Neuronal stem cell (in vitro differentiated cells): ENCODE measurements around the gene ERICH6.

ENCODE experiments used
- DNase-seq: peaks from one replicate; pipeline ENCODE4 v3.0.0-alpha.2; 2013; ENCODE audit warnings: low spot score
- H2AFZ ChIP-seq: one replicate; pipeline ENCODE4 v1.6.1; 2013; ENCODE audit warnings: mild to moderate bottlenecking, low read length, inconsistent platforms
- H2AK5ac ChIP-seq: 2 replicates; pipeline ENCODE4 v1.6.1; 2013; ENCODE audit warnings: low read depth, mild to moderate bottlenecking, inconsistent platforms, low read length, moderate library complexity, mixed read lengths
- H2BK120ac ChIP-seq: 2 replicates; pipeline ENCODE4 v1.6.1; 2013; ENCODE audit warnings: low read depth, mild to moderate bottlenecking, inconsistent platforms, low read length, moderate library complexity, mixed read lengths
- H2BK12ac ChIP-seq: one replicate; pipeline ENCODE4 v1.6.1; 2013; ENCODE audit warnings: low read length, inconsistent platforms
- H2BK15ac ChIP-seq: 2 replicates; pipeline ENCODE4 v1.6.1; 2013; ENCODE audit warnings: mild to moderate bottlenecking, low read length, inconsistent platforms, mixed read lengths
- H2BK5ac ChIP-seq: one replicate; pipeline ENCODE4 v1.6.1; 2013; ENCODE audit warnings: inconsistent platforms, mild to moderate bottlenecking, low read length, moderate library complexity
- H3K14ac ChIP-seq: one replicate; pipeline ENCODE4 v1.6.1; 2013; ENCODE audit warnings: low read length, inconsistent platforms
- H3K18ac ChIP-seq: 2 replicates; pipeline ENCODE4 v1.6.1; 2013; ENCODE audit warnings: low read length, inconsistent platforms
- H3K23ac ChIP-seq: 2 replicates; pipeline ENCODE4 v1.6.1; 2013; ENCODE audit warnings: low read depth, mild to moderate bottlenecking, mixed read lengths, low read length, inconsistent platforms; ENCODE audit not compliant: poor library complexity
- H3K27ac ChIP-seq: replicated peaks from 3 replicates; pipeline ENCODE4 v1.5.1; 2013; ENCODE audit warnings: low read length, inconsistent platforms
- H3K27me3 ChIP-seq, 3 experiments: 2 replicates each; pipeline ENCODE4 v1.6.1; 2013; ENCODE audit warnings: low read length in 3 of 3, mild to moderate bottlenecking in 2 of 3, inconsistent platforms in 1 of 3, low read depth in 1 of 3, mixed read lengths in 1 of 3, moderate library complexity in 1 of 3; ENCODE audit not compliant: control insufficient read depth in 3 of 3, insufficient read depth in 3 of 3
- H3K36me3 ChIP-seq, 2 donors: replicated peaks in 1 of 2; 2 replicates each; pipeline ENCODE4 v1.6.1; 2013; ENCODE audit warnings: low read length in 2 of 2; ENCODE audit not compliant: control insufficient read depth in 2 of 2, insufficient read depth in 2 of 2
- H3K4ac ChIP-seq: 2 replicates; pipeline ENCODE4 v1.6.1; 2013; ENCODE audit warnings: inconsistent platforms, mild to moderate bottlenecking, low read length, moderate library complexity
- H3K4me1 ChIP-seq, 2 donors: 1 replicate in 1 of 2; 2 replicates in 1 of 2; pipeline ENCODE4 v1.6.1; 2013; ENCODE audit warnings: low read length in 2 of 2, low read depth in 1 of 2; ENCODE audit not compliant: control insufficient read depth in 2 of 2, insufficient read depth in 1 of 2
- H3K4me2 ChIP-seq: one replicate; pipeline ENCODE4 v1.6.1; 2013; ENCODE audit warnings: mild to moderate bottlenecking, low read length, inconsistent platforms; ENCODE audit not compliant: insufficient read depth, poor library complexity, severe bottlenecking
- H3K4me3 ChIP-seq, 2 donors: 2 replicates each; pipeline ENCODE4 v1.5.1; 2013; ENCODE audit warnings: low read length in 2 of 2, mild to moderate bottlenecking in 2 of 2, inconsistent platforms in 1 of 2, moderate library complexity in 1 of 2
- H3K79me1 ChIP-seq: one replicate; pipeline ENCODE4 v1.6.1; 2013; ENCODE audit warnings: low read depth, mild to moderate bottlenecking, inconsistent platforms, low read length, moderate library complexity
- H3K9ac ChIP-seq: one replicate; pipeline ENCODE4 v1.6.1; 2013; ENCODE audit warnings: mild to moderate bottlenecking, low read depth, low read length, inconsistent platforms; ENCODE audit not compliant: poor library complexity
- H3K9me3 ChIP-seq, 2 donors: replicated peaks in 1 of 2; 2 replicates each; pipeline versions ENCODE3 to v1.6.1; 2013; ENCODE audit warnings: low read length in 2 of 2, mild to moderate bottlenecking in 2 of 2, inconsistent platforms in 1 of 2, low read depth in 1 of 2, mixed read lengths in 1 of 2, moderate library complexity in 1 of 2; ENCODE audit not compliant: control insufficient read depth in 2 of 2, insufficient read depth in 1 of 2
- H4K8ac ChIP-seq: one replicate; pipeline ENCODE4 v1.6.1; 2013; ENCODE audit warnings: low read depth, mild to moderate bottlenecking, inconsistent platforms, low read length, moderate library complexity
- H4K91ac ChIP-seq: one replicate; pipeline ENCODE4 v1.6.1; 2013; ENCODE audit warnings: low read length, low read depth, mild to moderate bottlenecking, inconsistent platforms; ENCODE audit not compliant: poor library complexity
- WGBS, 2 donors: extraction: QIAGEN DNeasy Blood & Tissue Kit; methylation state at CpG; one replicate each; pipeline ENCODE4 v1.1.7; 2013; ENCODE audit warnings: missing lambda C conversion rate in 2 of 2, mixed read lengths in 1 of 2; ENCODE audit not compliant: insufficient read length in 2 of 2, insufficient replicate concordance in 1 of 2; ENCODE audit errors: extremely low coverage in 2 of 2; 5-methylcytosine and 5-hydroxymethylcytosine counted together

ERICH6 gene

DNA sequence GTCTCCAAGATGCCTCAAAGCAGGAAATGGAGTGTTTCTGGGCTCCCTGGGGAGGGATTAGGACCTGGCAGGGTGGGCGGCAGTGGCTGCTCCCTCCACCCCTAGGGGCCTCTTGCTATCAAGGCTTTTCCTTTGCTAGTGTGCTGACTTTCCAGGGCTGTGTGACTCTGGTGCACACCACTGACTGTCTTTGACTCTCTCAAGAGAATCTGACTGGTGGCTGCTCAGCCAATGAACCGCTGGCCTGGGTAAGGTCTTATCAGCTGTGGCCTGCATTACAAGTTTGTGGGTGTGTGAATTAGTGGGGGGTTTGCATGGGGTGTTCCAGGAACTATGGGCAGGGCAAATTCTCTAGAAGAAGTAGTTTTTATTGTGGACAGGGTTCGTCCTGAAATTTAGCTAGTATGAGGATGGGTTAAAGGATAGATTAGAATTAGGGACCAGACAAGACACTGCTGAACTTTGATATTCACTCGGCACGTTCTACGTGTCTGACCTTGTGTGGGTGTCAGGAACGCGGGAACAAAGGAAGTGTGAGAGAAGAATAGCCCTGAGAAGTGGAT lies 29.7 kb upstream of the ERICH6 start:
- no peak overlapping the region for H4K8ac ChIP-seq
- H3K4ac ChIP-seq = no peak overlapping the region
- no peaks in the 10 kb centered on the region for H3K9me3 ChIP-seq
- H4K91ac ChIP-seq = no peak overlapping the region
- no peak overlapping the region for H2BK15ac ChIP-seq
- H3K4me1 ChIP-seq = peaks cover 0 to 1% of the 10 kb centered on the region in 2 donors
- no peak overlapping the region for H2BK12ac ChIP-seq
- no peak overlapping the region for H2BK120ac ChIP-seq
- no peak overlapping the region for H3K4me2 ChIP-seq
- no peak for DNase-seq
- no peak overlapping the region for H3K14ac ChIP-seq
- peak overlapping the region; percentile 26 for H2AFZ ChIP-seq
- H3K23ac ChIP-seq = no peak overlapping the region
- H2BK5ac ChIP-seq = no peak overlapping the region
- no peak overlapping the region for H3K18ac ChIP-seq
- no peak overlapping the region for H3K9ac ChIP-seq
- H3K27me3 ChIP-seq = no peaks in the 10 kb centered on the region
- H3K27ac ChIP-seq = no peak overlapping the region
- no peak overlapping the region for H3K4me3 ChIP-seq
- no peak overlapping the region for H2AK5ac ChIP-seq
- WGBS, 2 donors = no CpG with 5 or more reads among the region's 8 CpGs
- no peaks in the 10 kb centered on the region for H3K36me3 ChIP-seq
- no peaks in the 10 kb centered on the region for H3K79me1 ChIP-seq

- Histone ChIP-seq H2BK5ac (no peak overlapping the region), H3K9ac (no peak overlapping the region), H3K4ac (no peak overlapping the region), H3K36me3 (no peaks in the 10 kb centered on the region), H3K27me3 (no peaks in the 10 kb centered on the region), H2BK120ac (no peak overlapping the region), H3K9me3 (no peaks in the 10 kb centered on the region), H3K4me2 (no peak overlapping the region), H4K91ac (no peak overlapping the region), H3K79me1 (no peaks in the 10 kb centered on the region), H3K14ac (no peak overlapping the region), H2AK5ac (no peak overlapping the region), H3K23ac (no peak overlapping the region), H2BK15ac (no peak overlapping the region), H2AFZ (no peak overlapping the region), H3K27ac (no peak overlapping the region), H3K18ac (no peak overlapping the region), H3K4me3 (no peak overlapping the region), H3K4me1 (peaks cover 0 to 1% of the 10 kb centered on the region in 2 donors), H4K8ac (no peak overlapping the region), H2BK12ac (no peak overlapping the region)
- DNase-seq = no peak
- no CpG with 5 or more reads among the region's 9 CpGs for WGBS, 2 donors
Observed at GRCh38 chr3:150729682-150730360, 26.1 kb upstream of the ERICH6 start.

- Histone ChIP-seq H3K4me1 (no peaks in the 10 kb centered on the region), H3K4me2 (no peak overlapping the region), H4K91ac (no peak overlapping the region), H3K23ac (no peak overlapping the region), H3K18ac (no peak overlapping the region), H3K14ac (no peak overlapping the region), H3K27ac (no peak overlapping the region), H3K4me3 (no peak overlapping the region), H3K4ac (no peak overlapping the region), H2AK5ac (no peak overlapping the region), H4K8ac (no peak overlapping the region), H3K79me1 (no peaks in the 10 kb centered on the region), H2BK12ac (no peak overlapping the region), H2BK15ac (no peak overlapping the region), H2BK5ac (no peak overlapping the region), H3K9ac (no peak overlapping the region), H3K36me3 (no peaks in the 10 kb centered on the region), H2BK120ac (no peak overlapping the region), H3K9me3 (no peaks in the 10 kb centered on the region), H2AFZ (no peak overlapping the region), H3K27me3 (no peaks in the 10 kb centered on the region)
- WGBS, 2 donors = no CpG with 5 or more reads among the region's 19 CpGs
- DNase-seq = no peak
Observed at GRCh38 chr3:150727653-150728502, 24.2 kb upstream of the ERICH6 start.

GRCh38 chr3:150725548-150725947 lies 21.8 kb upstream of the ERICH6 start:
- no peaks in the 10 kb centered on the region for H3K79me1 ChIP-seq
- H3K9ac ChIP-seq = no peak overlapping the region
- H3K23ac ChIP-seq = no peak overlapping the region
- peak overlapping the region; percentile 41 for H3K18ac ChIP-seq
- no peak overlapping the region for H3K14ac ChIP-seq
- no peak overlapping the region for H2BK15ac ChIP-seq
- H2BK5ac ChIP-seq = no peak overlapping the region
- no peak overlapping the region for H2BK12ac ChIP-seq
- no peak overlapping the region for H4K8ac ChIP-seq
- H3K27me3 ChIP-seq = no peaks in the 10 kb centered on the region
- H2BK120ac ChIP-seq = no peak overlapping the region
- no peaks in the 10 kb centered on the region for H3K36me3 ChIP-seq
- no peak overlapping the region for H3K4me2 ChIP-seq
- no CpG with 5 or more reads among the region's 7 CpGs for WGBS, 2 donors
- H3K9me3 ChIP-seq = no peaks in the 10 kb centered on the region
- H3K4ac ChIP-seq = no peak overlapping the region
- H2AFZ ChIP-seq = no peak overlapping the region
- no peak overlapping the region for H2AK5ac ChIP-seq
- H3K27ac ChIP-seq = no peak overlapping the region
- no peak overlapping the region for H4K91ac ChIP-seq
- H3K4me1 ChIP-seq = no peaks in the 10 kb centered on the region
- no peak for DNase-seq
- H3K4me3 ChIP-seq = no peak overlapping the region
